ENCODE measurements around the gene FOXP2.
A peak's percentile ranks its signal among the peaks of the same experiment; 100 is the strongest.
"Not testable (repeated sequence)": the region's sequence is repeated elsewhere in the genome, so short reads cannot be mapped to it uniquely, and the experiment has no call there.

Gene FOXP2

GRCh38 chr7:114527589-114527988 lies 113.0 kb downstream of the FOXP2 start:
- DNase-seq (ENCODE audit: low read depth) = no peak
- TF ChIP-seq CTCF (conservative IDR thresholded peaks at IDR 0.05; ENCODE audit: low read depth, low read length) = no peak
- H3K4me3 ChIP-seq (ENCODE audit: low read length) = no peak overlapping the region

DNA sequence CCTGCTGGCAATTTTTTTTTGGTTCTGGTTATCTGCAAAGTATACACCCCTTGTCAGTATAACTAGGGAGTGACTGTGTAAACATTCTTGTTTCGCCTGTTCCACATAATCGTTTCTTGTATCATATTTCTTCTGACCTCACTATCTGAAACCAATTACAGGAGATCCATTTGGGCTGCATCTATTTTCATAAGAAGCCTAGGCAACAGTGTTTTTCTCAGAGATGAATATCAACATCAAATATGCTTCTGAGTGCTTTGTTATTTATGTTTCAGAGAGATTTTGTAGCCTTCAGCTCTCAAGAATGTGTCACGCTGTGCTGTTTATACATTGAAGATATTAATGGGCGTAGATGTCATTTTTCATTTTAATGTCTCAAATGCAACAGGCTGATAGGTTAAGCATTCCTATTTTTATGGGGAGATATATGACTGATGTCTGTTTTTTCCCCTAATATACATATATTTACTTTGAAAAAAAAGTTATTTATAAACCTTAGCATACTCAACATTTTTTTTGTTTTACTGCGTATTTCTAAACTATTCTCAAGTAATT lies 115.5 kb downstream of the FOXP2 start:
- no peak for DNase-seq (ENCODE audit: low read depth)
- no peak for TF ChIP-seq CTCF (conservative IDR thresholded peaks at IDR 0.05; ENCODE audit: low read depth, low read length)
- H3K4me3 ChIP-seq (ENCODE audit: low read length) = no peak overlapping the region

GRCh38 chr7:114531326-114531725 lies 116.7 kb downstream of the FOXP2 start:
- DNase-seq (ENCODE audit: low read depth) = no peak
- no peak overlapping the region for H3K4me3 ChIP-seq (ENCODE audit: low read length)
- no peak for TF ChIP-seq CTCF (conservative IDR thresholded peaks at IDR 0.05; ENCODE audit: low read depth, low read length)

- no peak for DNase-seq (ENCODE audit: low read depth)
- no peak overlapping the region for H3K4me3 ChIP-seq (ENCODE audit: low read length)
- TF ChIP-seq CTCF (conservative IDR thresholded peaks at IDR 0.05; ENCODE audit: low read depth, low read length) = no peak
These were observed 118.5 kb downstream of the FOXP2 start for GRCh38 chr7:114533131-114533530.

GRCh38 chr7:114534953-114535352 lies 120.3 kb downstream of the FOXP2 start:
- no peak overlapping the region for H3K4me3 ChIP-seq (ENCODE audit: low read length)
- TF ChIP-seq CTCF (conservative IDR thresholded peaks at IDR 0.05; ENCODE audit: low read depth, low read length) = no peak
- DNase-seq (ENCODE audit: low read depth) = no peak

- no peak overlapping the region for H3K4me3 ChIP-seq (ENCODE audit: low read length)
- DNase-seq (ENCODE audit: low read depth) = no peak
- peak; percentile 63 for TF ChIP-seq CTCF (conservative IDR thresholded peaks at IDR 0.05; ENCODE audit: low read depth, low read length)
These were observed 125.0 kb downstream of the FOXP2 start for GRCh38 chr7:114539575-114539974.

- DNase-seq (ENCODE audit: low read depth) = no peak
- H3K4me3 ChIP-seq (ENCODE audit: low read length) = no peak overlapping the region
- no peak for TF ChIP-seq CTCF (conservative IDR thresholded peaks at IDR 0.05; ENCODE audit: low read depth, low read length)
These were observed 125.7 kb downstream of the FOXP2 start for GRCh38 chr7:114540291-114540690.

- H3K4me3 ChIP-seq (ENCODE audit: low read length); DNase-seq (ENCODE audit: low read depth): not testable (repeated sequence)
These were observed 132.7 kb downstream of the FOXP2 start for GRCh38 chr7:114547346-114547745.

Data from retinal pigment epithelial cell (primary cell).